ENCODE measurements around the gene ZNG1C. TPM values are rescaled to one million over a fixed set of nuclear protein-coding genes. Genes with fewer than 3 reads are reported as not detected.
"Not testable (repeated sequence)": the region's sequence is repeated elsewhere in the genome, so short reads cannot be mapped to it uniquely, and the experiment has no call there.

The ZNG1C gene
- polyA plus RNA-seq, 12 donors: 2.5 to 53.6 (median 11.7) TPM; not detected in 1

GRCh38 chr9:68336639-68337339, 95.0 kb downstream of the ZNG1C start:
- not testable (repeated sequence) for DNase-seq

DNA sequence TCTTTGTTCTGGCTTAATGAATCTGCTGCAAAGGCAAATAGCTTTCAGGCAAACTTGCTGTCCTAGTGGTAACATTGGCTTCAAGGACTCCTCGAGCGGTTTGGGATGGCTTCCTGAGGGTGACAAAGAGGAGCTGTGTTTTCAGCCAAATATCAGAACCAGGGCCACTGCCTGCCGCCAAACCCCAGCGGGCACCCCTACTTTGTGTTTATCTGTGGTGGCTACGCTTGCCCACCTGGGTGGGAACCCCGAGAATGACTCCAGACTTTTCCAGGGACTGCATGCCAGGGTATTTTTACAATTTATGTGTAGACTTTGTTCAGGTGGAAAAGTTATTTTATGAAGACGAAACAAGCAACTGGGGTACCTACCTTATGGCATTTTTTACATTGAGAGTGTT, 96.2 kb downstream of the ZNG1C start:
- not testable (repeated sequence) for DNase-seq

GRCh38 chr9:68342265-68343025, 100.7 kb downstream of the ZNG1C start:
- DNase-seq: not testable (repeated sequence)

GRCh38 chr9:68343242-68343641, 101.5 kb downstream of the ZNG1C start:
- DNase-seq: not testable (repeated sequence)

- DNase-seq: not testable (repeated sequence)
Measured at GRCh38 chr9:68343992-68344391, 102.2 kb downstream of the ZNG1C start.

Other genes with a start within 250 kb of the ZNG1C start
- under 1 TPM in 3 of 12 donors, not detected in 9; 0.08 to 0.58 (median 0.37) TPM for gene FOXD4L3, start 60.9 kb downstream of the ZNG1C start, polyA plus RNA-seq (ENCODE audit: insufficient read length in 12 of 12)
- gene PGM5, start 114.6 kb downstream of the ZNG1C start, polyA plus RNA-seq (ENCODE audit: insufficient read length in 12 of 12): 10 to 100 TPM in 11 of 12 donors, not detected in 1; 25.4 to 52.1 (median 47.9) TPM